Stimulated activated CD4-positive, alpha-beta T cell treated with anti-CD3 and anti-CD28 coated beads, TNF-alpha, amount 100 ng/mL, for 24 hours (primary cell): ENCODE measurements around the gene CLC.
A peak's percentile ranks its signal among the peaks of the same experiment; 100 is the strongest.
"Not testable (repeated sequence)": the region's sequence is repeated elsewhere in the genome, so short reads cannot be mapped to it uniquely, and the experiment has no call there.

Experiments
- DNase-seq, 3 experiments: peaks; one replicate each; pipeline ENCODE4 v3.0.0-alpha.2; 2020; ENCODE audit warnings: low read depth in 3 of 3

The CLC gene

GRCh38 chr19:39729594-39729993 lies 8.2 kb downstream of the CLC start:
- no peak for DNase-seq

GRCh38 chr19:39728040-39728439 lies 9.8 kb downstream of the CLC start:
- no peak for DNase-seq

- DNase-seq = no peak
Measured at GRCh38 chr19:39727070-39727800, 10.6 kb downstream of the CLC start.

GRCh38 chr19:39725995-39726394 lies 11.8 kb downstream of the CLC start:
- no peak for DNase-seq

DNA sequence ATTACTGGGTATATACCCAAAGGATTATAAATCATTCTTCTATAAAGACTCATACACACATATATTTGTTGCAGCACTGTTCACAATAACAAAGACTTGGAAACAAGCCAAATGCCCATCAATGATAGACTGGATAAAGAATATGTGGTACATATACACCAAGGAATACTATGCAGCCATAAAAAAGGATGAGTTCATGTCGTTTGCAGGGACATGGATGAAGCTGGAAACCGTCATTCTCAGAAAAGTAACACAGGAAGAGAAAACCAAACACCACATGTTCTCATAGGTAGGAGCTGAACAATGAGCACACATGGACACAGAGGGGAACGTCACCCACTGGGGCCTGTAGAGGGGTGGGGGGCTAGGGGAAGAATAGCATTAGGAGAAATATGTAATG lies 17.7 kb downstream of the CLC start:
- DNase-seq = not testable (repeated sequence)

DNA sequence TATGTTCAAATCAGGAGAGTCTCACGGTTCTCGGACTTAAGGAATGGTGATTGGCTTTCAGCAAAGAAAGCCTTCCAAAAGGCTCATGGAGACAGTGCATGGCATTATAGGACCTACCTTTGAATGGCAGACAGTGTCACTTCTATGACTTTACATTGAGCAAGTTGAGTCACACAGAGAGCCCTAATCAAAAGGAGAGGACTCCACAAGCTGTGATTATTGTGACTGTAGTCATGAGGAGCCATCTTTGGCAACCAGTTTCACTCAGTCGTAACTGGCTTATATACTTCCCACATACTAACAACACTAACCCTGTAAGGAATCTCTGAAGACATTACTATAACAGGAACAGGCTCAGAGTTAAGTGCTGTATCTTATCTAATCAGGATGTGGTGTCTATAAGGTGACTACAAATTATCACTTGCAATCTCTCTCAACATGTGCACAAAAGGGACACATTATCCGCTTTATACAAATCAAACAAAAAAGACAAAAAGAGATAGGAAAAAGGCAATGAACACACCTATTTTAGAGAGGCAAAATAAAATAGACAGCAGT lies 27.4 kb downstream of the CLC start:
- no peak for DNase-seq

DNA sequence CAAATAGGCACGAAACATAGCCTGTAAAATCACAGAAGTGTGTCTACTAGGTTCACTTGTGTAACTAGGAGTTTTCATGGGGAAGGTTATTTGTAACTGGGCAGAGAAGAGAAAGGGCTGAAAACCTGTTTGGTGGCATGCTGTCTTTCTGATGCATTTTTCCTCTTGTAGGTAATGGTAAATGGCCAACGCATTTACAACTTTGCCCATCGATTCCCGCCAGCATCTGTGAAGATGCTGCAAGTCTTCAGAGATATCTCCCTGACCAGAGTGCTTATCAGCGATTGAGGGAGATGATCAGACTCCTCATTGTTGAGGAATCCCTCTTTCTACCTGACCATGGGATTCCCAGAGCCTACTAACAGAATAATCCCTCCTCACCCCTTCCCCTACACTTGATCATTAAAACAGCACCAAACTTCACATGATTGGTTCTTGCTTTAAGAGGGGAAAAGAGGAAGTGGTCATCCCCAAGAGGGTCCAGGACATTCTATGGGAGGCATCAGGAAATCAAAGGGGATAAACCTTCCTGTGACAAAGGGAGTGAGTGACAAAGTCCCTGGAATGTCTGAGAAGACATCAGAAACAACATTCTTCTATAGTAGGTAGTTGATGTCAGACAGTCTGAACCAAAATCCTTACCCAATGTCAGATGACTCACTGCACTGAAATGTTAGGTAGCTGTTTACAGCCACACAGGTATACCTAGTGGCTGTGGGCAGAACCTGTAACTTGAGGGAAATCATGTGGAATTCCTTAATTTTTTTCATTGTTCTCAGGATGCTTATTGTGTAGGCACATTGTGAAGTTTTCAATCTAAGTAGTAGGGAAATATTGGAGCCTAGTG lies 28.6 kb downstream of the CLC start:
- DNase-seq = no peak

GRCh38 chr19:39708594-39708993 lies 29.2 kb downstream of the CLC start:
- DNase-seq = no peak

DNA sequence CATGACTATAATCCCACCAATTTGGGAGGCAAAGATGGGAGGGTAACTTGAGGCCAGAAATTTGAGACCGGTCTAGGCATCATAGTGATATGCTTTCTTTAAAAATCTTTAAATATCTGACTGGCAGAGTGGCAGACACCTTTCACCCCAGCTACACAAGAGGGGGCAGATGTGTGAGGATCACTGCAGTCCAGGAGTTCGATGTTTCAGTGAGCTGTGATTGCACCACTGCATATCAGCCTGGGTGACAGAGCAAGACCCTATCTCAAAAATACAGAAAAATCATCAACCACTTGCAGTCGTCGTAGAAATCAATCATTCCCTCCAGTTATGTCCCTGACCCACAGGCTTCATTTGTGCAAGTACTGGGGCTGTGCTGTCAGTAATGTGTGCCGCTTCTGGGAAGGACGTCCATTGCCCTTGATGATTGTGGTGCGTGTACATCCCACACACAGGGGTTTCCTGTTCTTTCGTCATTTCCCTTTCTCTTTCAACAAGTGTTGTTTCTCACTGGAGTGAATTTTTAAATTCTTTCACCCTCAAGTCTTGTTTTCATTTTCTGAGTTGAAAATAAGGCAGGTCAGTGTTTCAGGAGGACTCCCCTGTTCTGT lies 32.1 kb downstream of the CLC start:
- DNase-seq = peak in 2 of 3 experiments; percentile 6 to 19

DNA sequence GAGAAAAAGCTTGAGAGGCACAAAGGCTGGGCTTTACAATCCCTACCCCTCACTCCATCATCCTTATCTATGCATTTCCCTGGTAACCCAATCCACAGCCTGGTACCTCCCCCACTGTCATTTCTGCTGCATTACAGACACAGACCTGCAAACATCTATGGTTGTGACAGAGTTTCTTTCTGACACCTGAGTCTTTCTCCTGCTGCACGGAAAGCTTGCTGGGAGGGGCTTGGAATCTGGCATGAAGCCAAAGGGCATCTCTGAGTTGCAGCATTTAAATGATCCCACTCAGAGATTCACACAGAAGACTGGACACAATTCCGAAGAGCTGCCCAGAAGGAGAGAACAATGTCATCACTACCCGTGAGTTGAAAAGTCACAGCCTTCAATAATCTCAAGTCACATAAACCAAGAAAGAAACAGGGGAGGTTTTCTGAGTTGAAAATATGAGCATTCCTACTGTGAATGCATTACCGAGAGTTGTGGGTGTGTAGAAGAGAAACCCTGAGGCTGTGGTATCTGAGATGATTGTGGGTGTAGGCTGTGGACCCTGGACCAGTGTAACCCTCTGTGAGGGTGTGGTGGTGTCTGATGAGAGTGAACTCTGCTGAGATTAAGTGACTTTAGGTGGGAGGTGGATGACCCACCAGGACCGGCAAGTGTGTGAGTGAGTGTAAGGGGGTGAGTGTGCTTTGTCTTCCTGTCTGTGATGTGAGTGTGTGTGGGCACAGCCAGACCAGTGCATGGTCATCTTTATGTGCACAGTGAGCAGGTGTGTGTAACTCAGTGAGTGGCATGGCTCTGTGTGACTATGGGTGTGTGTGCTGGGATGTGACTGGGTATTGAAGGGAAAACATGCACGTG lies 33.4 kb downstream of the CLC start, which contains the start of gene LGALS14:
Gene LGALS14 (plus strand): TSS at position 301 of the 864 bp plus-strand sequence. CDS start 48 bp downstream, at position 349.
- peak in 1 of 3 experiments; percentile 29 for DNase-seq

- DNase-seq = no peak
Measured at GRCh38 chr19:39701291-39701690, 36.5 kb downstream of the CLC start.

- DNase-seq = no peak
Measured at GRCh38 chr19:39698535-39698934, 39.3 kb downstream of the CLC start.

DNA sequence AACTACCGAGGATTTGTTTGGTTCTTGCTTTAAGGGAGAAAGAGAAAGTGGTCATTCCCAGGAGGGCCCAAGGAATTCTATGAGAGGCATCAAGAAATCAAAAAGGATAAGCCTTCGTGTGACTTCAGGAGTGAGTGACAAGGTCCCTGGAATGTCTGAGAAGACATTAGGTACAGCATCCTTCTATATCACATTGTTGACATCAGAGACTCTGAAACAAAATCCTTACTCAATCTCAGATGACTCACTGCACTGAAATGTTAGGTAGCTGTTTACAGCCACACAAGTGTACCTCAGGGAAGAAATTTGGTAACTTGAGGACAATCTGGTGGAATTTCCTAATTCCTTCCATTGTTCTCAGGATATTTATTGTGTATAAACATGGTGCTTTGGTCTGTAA lies 41.4 kb downstream of the CLC start:
- no peak for DNase-seq

- no peak for DNase-seq
Measured at GRCh38 chr19:39695759-39696158, 42.1 kb downstream of the CLC start.

GRCh38 chr19:39692822-39693221 lies 45.0 kb downstream of the CLC start:
- DNase-seq = no peak

DNA sequence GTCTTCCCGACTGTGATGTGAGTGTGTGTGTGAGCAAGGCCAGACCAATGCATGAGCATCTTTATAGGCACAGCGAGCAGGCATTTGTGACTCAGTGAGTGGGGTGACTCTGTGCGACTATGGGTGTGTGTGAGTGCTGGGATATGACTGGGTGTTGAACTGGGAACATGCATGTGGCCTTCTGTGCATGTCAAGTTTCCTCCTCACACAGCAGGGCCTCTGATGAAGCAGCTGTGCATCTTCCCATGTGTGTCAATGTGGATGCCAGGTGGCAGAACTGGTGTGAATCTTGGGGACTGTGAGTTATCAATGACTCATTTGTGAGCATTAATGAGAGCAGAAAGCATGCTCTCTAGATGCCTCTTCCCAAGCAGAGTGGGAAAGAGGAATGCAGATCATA lies 45.7 kb downstream of the CLC start:
- no peak for DNase-seq

DNA sequence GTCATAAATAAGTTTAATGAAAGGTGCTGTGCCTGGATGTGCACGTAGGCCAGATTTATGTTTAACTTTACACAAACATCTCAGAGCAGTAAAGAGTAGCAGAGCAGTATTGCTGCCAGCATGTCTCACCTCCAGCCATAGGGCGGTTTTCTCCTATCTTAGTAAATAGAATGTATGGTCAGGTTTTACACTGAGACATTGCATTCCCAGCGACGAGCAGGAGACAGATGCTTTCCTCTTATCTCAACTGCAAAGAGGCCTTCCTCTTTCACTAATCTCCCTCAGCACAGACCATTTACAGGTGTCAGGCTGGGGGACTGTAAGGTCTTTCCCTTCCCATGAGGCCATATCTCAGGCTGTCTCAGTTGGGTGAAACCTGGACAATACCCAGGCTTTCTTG lies 49.2 kb downstream of the CLC start:
- not testable (repeated sequence) for DNase-seq

DNA sequence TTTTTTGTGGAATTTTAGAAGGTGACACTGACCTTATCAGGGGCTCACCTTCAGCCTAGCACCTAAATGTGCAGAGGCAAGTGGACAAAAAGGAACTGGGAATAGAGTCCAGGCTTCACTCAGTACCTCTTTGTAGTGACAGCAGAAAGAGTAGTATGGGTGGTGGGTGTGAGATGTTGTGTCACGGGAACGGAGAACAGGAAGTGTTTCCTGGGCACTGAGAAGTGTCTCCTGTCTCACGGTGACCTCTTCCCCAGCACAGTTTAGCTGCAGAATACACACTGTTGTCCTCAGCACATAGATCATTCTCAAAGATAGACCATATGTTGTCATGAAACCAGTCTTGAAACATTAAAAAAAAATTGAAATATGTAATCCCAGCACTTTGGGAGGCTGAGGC lies 51.1 kb downstream of the CLC start:
- no peak for DNase-seq

DNA sequence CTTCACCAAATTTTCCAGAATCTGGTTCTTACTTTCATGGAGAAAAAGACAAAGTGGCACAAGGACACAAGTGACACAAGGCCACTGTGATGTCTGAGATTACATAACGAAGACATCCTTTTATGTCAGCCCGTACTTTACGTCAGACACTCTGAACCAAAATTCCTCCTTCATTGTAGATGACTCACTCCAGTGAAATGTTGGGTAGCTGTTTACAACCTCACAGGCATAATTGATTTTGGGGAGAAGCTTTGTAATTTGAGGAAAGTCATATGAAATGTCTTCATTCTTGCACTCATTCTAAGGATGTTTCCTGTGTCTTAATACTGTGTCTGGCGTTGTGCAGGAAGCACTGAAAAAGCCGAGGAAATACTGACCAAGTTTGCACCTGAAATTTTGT lies 53.6 kb downstream of the CLC start:
- no peak for DNase-seq

- DNase-seq = no peak
Measured at GRCh38 chr19:39681416-39681815, 56.4 kb downstream of the CLC start.
